Naive B cell (primary cell): ENCODE data around the gene CDK5RAP1. TPM values are rescaled to one million over a fixed set of nuclear protein-coding genes. Genes with fewer than 3 reads are reported as not detected.
A peak's percentile ranks its signal among the peaks of the same experiment; 100 is the strongest.
"Not testable (repeated sequence)": the region's sequence is repeated elsewhere in the genome, so short reads cannot be mapped to it uniquely, and the experiment has no call there.

Experiments used
- ATAC-seq, 2 donors: fragments of 150-1000 bp; cut with Tn5 transposase; 2 replicates each; pipeline ENCODE4 v1.10.0; 2021; ENCODE audit warnings: low read depth in 2 of 2, mild to moderate bottlenecking in 2 of 2, moderate library complexity in 2 of 2
- DNase-seq: peaks from one replicate; pipeline ENCODE4 v3.0.0; 2022
- H3K27ac Mint-ChIP-seq, 6 donors: one replicate each; pipeline ENCODE4 v1.8.0; 2020 to 2022; ENCODE audit warnings: mild to moderate bottlenecking in 6 of 6, mixed read lengths in 6 of 6, moderate library complexity in 5 of 6, inconsistent platforms in 2 of 6
- H3K27me3 Mint-ChIP-seq, 3 donors: one replicate each; pipeline ENCODE4 v1.8.0; 2021 to 2022; ENCODE audit warnings: mixed read lengths in 3 of 3, mild to moderate bottlenecking in 1 of 3
- H3K36me3 Mint-ChIP-seq, 2 donors: one replicate each; pipeline ENCODE4 v1.8.0; 2020 to 2022; ENCODE audit warnings: mixed read lengths in 2 of 2, inconsistent platforms in 1 of 2, mild to moderate bottlenecking in 1 of 2
- H3K4me1 Mint-ChIP-seq, 3 donors: one replicate each; pipeline ENCODE4 v1.8.0; 2020 to 2022; ENCODE audit warnings: mixed read lengths in 3 of 3, inconsistent platforms in 1 of 3, mild to moderate bottlenecking in 1 of 3, moderate library complexity in 1 of 3
- H3K4me3 Mint-ChIP-seq, 8 donors: one replicate each; pipeline ENCODE4 v1.8.0; 2020 to 2022; ENCODE audit warnings: mild to moderate bottlenecking in 8 of 8, mixed read lengths in 8 of 8, moderate library complexity in 8 of 8, inconsistent platforms in 2 of 8
- H3K9me3 Mint-ChIP-seq, 7 donors: one replicate each; pipeline ENCODE4 v1.8.0; 2020 to 2022; ENCODE audit warnings: mixed read lengths in 7 of 7, mild to moderate bottlenecking in 5 of 7, inconsistent platforms in 2 of 7, moderate library complexity in 1 of 7
- polyA plus RNA-seq, 6 donors: library from polyadenylated mRNA; unstranded; fragments of 300-500 nt; fragmentation: Illumina TruSeq; gene quantifications; one replicate each; pipeline ENCODE4 v1.2.3, GENCODE V29; 2021; ENCODE audit warnings: low read depth in 6 of 6

Gene CDK5RAP1
- polyA plus RNA-seq, 6 donors from 2014 or later: 22.4 to 53.5 (median 28.8) TPM

GRCh38 chr20:33437141-33437911 lies 36.0 kb upstream of the CDK5RAP1 start:
- DNase-seq: no peak
- Mint-ChIP-seq H3K36me3 (no peaks in the 10 kb centered on the region), H3K4me1 (peaks cover 5 to 13% (median 8%) of the 10 kb centered on the region in 3 donors), H3K27ac (no peak overlapping the region), H3K9me3 (no peaks in the 10 kb centered on the region), H3K27me3 (no peaks in the 10 kb centered on the region), H3K4me3 (no peak overlapping the region)
- no peak for ATAC-seq

GRCh38 chr20:33434434-33434833 lies 33.1 kb upstream of the CDK5RAP1 start:
- Mint-ChIP-seq H3K27ac (no peak overlapping the region), H3K4me1 (no peaks in the 10 kb centered on the region), H3K4me3 (peak overlapping the region in 1 of 8 donors; percentile 62), H3K36me3 (no peaks in the 10 kb centered on the region), H3K9me3 (no peaks in the 10 kb centered on the region), H3K27me3 (no peaks in the 10 kb centered on the region)
- ATAC-seq: no peak
- DNase-seq: no peak

GRCh38 chr20:33433465-33434234 lies 32.3 kb upstream of the CDK5RAP1 start:
- H3K36me3 Mint-ChIP-seq: no peaks in the 10 kb centered on the region
- H3K4me3 Mint-ChIP-seq: no peak overlapping the region
- no peaks in the 10 kb centered on the region for H3K9me3 Mint-ChIP-seq
- H3K4me1 Mint-ChIP-seq: no peaks in the 10 kb centered on the region
- no peak for ATAC-seq
- DNase-seq: no peak
- no peaks in the 10 kb centered on the region for H3K27me3 Mint-ChIP-seq
- no peak overlapping the region for H3K27ac Mint-ChIP-seq

- H3K4me1 Mint-ChIP-seq: no peaks in the 10 kb centered on the region
- no peak overlapping the region for H3K4me3 Mint-ChIP-seq
- no peak for ATAC-seq
- H3K27ac Mint-ChIP-seq: no peak overlapping the region
- H3K36me3 Mint-ChIP-seq: no peaks in the 10 kb centered on the region
- H3K27me3 Mint-ChIP-seq: no peaks in the 10 kb centered on the region
- DNase-seq: no peak
- no peaks in the 10 kb centered on the region for H3K9me3 Mint-ChIP-seq
Measured at GRCh38 chr20:33431797-33432381, 30.6 kb upstream of the CDK5RAP1 start.

- H3K27ac Mint-ChIP-seq: peak overlapping the region in 1 of 6 donors; percentile 62
- H3K9me3 Mint-ChIP-seq, H3K36me3 Mint-ChIP-seq, ATAC-seq, H3K4me1 Mint-ChIP-seq, H3K27me3 Mint-ChIP-seq, H3K4me3 Mint-ChIP-seq, DNase-seq: not testable (repeated sequence)
Measured at GRCh38 chr20:33423875-33424274, 22.6 kb upstream of the CDK5RAP1 start.

- Mint-ChIP-seq H3K27me3 (no peaks in the 10 kb centered on the region), H3K9me3 (no peaks in the 10 kb centered on the region), H3K4me1 (no peaks in the 10 kb centered on the region), H3K36me3 (no peaks in the 10 kb centered on the region), H3K4me3 (no peak overlapping the region), H3K27ac (peak overlapping the region in 2 of 6 donors; percentile 27 to 58)
- ATAC-seq (no peak), DNase-seq (no peak)
Measured at GRCh38 chr20:33423141-33423834, 22.0 kb upstream of the CDK5RAP1 start.

- H3K4me3 Mint-ChIP-seq: no peak overlapping the region
- no peaks in the 10 kb centered on the region for H3K4me1 Mint-ChIP-seq
- DNase-seq: no peak
- H3K36me3 Mint-ChIP-seq: no peaks in the 10 kb centered on the region
- H3K27me3 Mint-ChIP-seq: no peaks in the 10 kb centered on the region
- ATAC-seq: no peak
- no peaks in the 10 kb centered on the region for H3K9me3 Mint-ChIP-seq
- no peak overlapping the region for H3K27ac Mint-ChIP-seq
Measured at GRCh38 chr20:33419140-33419974, 18.0 kb upstream of the CDK5RAP1 start.

- H3K36me3 Mint-ChIP-seq: no peaks in the 10 kb centered on the region
Measured at GRCh38 chr20:33418033-33418432, 16.7 kb upstream of the CDK5RAP1 start.

GRCh38 chr20:33415948-33416347 lies 14.6 kb upstream of the CDK5RAP1 start:
- Mint-ChIP-seq H3K27me3 (no peaks in the 10 kb centered on the region), H3K36me3 (no peaks in the 10 kb centered on the region), H3K4me3 (no peak overlapping the region), H3K27ac (no peak overlapping the region), H3K4me1 (peaks cover 0 to 4% (median 1%) of the 10 kb centered on the region in 3 donors), H3K9me3 (no peaks in the 10 kb centered on the region)
- peak in 1 of 2 donors; percentile 23 for ATAC-seq
- no peak for DNase-seq

More at GRCh38 chr20:33418033-33418432, 16.7 kb upstream of the CDK5RAP1 start:
- ATAC-seq (no peak), DNase-seq (no peak)
- H3K9me3 Mint-ChIP-seq: no peaks in the 10 kb centered on the region
- no peaks in the 10 kb centered on the region for H3K4me1 Mint-ChIP-seq
- no peak overlapping the region for H3K4me3 Mint-ChIP-seq
- no peak overlapping the region for H3K27ac Mint-ChIP-seq
- no peaks in the 10 kb centered on the region for H3K27me3 Mint-ChIP-seq

- no peak overlapping the region for H3K4me3 Mint-ChIP-seq
- no peaks in the 10 kb centered on the region for H3K27me3 Mint-ChIP-seq
- no peak for DNase-seq
- no peaks in the 10 kb centered on the region for H3K36me3 Mint-ChIP-seq
- H3K27ac Mint-ChIP-seq: no peak overlapping the region
- no peak for ATAC-seq
- H3K9me3 Mint-ChIP-seq: no peaks in the 10 kb centered on the region
- H3K4me1 Mint-ChIP-seq: peaks cover 12 to 37% (median 36%) of the 10 kb centered on the region in 3 donors
Measured at GRCh38 chr20:33412484-33412838, 11.1 kb upstream of the CDK5RAP1 start.

- peaks cover 18 to 43% (median 41%) of the 10 kb centered on the region in 3 donors for H3K4me1 Mint-ChIP-seq
- no peak overlapping the region for H3K4me3 Mint-ChIP-seq
- H3K9me3 Mint-ChIP-seq: no peaks in the 10 kb centered on the region
- H3K27me3 Mint-ChIP-seq: no peaks in the 10 kb centered on the region
- peak overlapping the region in 5 of 6 donors; percentile 1 to 70 (median 5) for H3K27ac Mint-ChIP-seq
- ATAC-seq (no peak), DNase-seq (no peak)
- H3K36me3 Mint-ChIP-seq: no peaks in the 10 kb centered on the region
Measured at GRCh38 chr20:33411711-33412483, 10.6 kb upstream of the CDK5RAP1 start.

GRCh38 chr20:33411242-33411641 lies 9.9 kb upstream of the CDK5RAP1 start:
- Mint-ChIP-seq H3K9me3 (no peaks in the 10 kb centered on the region), H3K4me3 (no peak overlapping the region)

More at GRCh38 chr20:33411242-33411641, 9.9 kb upstream of the CDK5RAP1 start:
- Mint-ChIP-seq H3K4me1 (peaks cover 19 to 43% (median 41%) of the 10 kb centered on the region in 3 donors), H3K27ac (peak overlapping the region in 5 of 6 donors; percentile 4 to 53 (median 43)), H3K36me3 (no peaks in the 10 kb centered on the region), H3K27me3 (no peaks in the 10 kb centered on the region)
- no peak for ATAC-seq
- DNase-seq: no peak
